ENCODE measurements around the gene LIPC. TPM values are rescaled to one million over a fixed set of nuclear protein-coding genes. Genes with fewer than 3 reads are reported as not detected.

The LIPC gene
- total RNA-seq, 2 donors from 2014 or later = 0.52 to 0.59 TPM

- Histone ChIP-seq H3K9me3 (peaks cover 0 to 1% of the 10 kb centered on the region in 2 donors), H3K4me1 (no peaks in the 10 kb centered on the region), H3K36me3 (no peaks in the 10 kb centered on the region), H3K27ac (no peak overlapping the region), H3K4me3 (no peak overlapping the region), H3K27me3 (no peaks in the 10 kb centered on the region)
- no peak for TF ChIP-seq CTCF (IDR thresholded peaks at IDR 0.05)
- no peak for DNase-seq (ENCODE audit: low spot score)
These were observed 62.8 kb downstream of the LIPC start for GRCh38 chr15:58494567-58494966.

- no peak for DNase-seq (ENCODE audit: low spot score)
- Histone ChIP-seq H3K36me3 (no peaks in the 10 kb centered on the region), H3K27ac (no peak overlapping the region), H3K4me3 (no peak overlapping the region), H3K9me3 (no peaks in the 10 kb centered on the region), H3K27me3 (no peaks in the 10 kb centered on the region), H3K4me1 (no peaks in the 10 kb centered on the region)
- TF ChIP-seq CTCF (IDR thresholded peaks at IDR 0.05) = no peak
These were observed 64.2 kb downstream of the LIPC start for GRCh38 chr15:58495891-58496408.

GRCh38 chr15:58497046-58497785 is 65.4 kb downstream of the LIPC start:
- DNase-seq (ENCODE audit: low spot score) = no peak
- no peak for TF ChIP-seq CTCF (IDR thresholded peaks at IDR 0.05)
- no peaks in the 10 kb centered on the region for H3K9me3 ChIP-seq
- H3K36me3 ChIP-seq = no peaks in the 10 kb centered on the region
- no peak overlapping the region for H3K27ac ChIP-seq
- no peaks in the 10 kb centered on the region for H3K4me1 ChIP-seq
- no peaks in the 10 kb centered on the region for H3K27me3 ChIP-seq
- H3K4me3 ChIP-seq = no peak overlapping the region

- DNase-seq (ENCODE audit: low spot score) = no peak
- Histone ChIP-seq H3K36me3 (no peaks in the 10 kb centered on the region), H3K27ac (no peak overlapping the region), H3K4me1 (no peaks in the 10 kb centered on the region), H3K9me3 (no peaks in the 10 kb centered on the region), H3K27me3 (no peaks in the 10 kb centered on the region), H3K4me3 (no peak overlapping the region)
- TF ChIP-seq CTCF (IDR thresholded peaks at IDR 0.05) = no peak
These were observed 67.2 kb downstream of the LIPC start for GRCh38 chr15:58498821-58499580.

GRCh38 chr15:58501006-58501405 is 69.2 kb downstream of the LIPC start:
- H3K9me3 ChIP-seq = no peaks in the 10 kb centered on the region
- no peak for TF ChIP-seq CTCF (IDR thresholded peaks at IDR 0.05)
- no peak overlapping the region for H3K4me3 ChIP-seq
- no peak overlapping the region for H3K27ac ChIP-seq
- no peaks in the 10 kb centered on the region for H3K27me3 ChIP-seq
- H3K36me3 ChIP-seq = no peaks in the 10 kb centered on the region
- peaks cover 0 to 14% of the 10 kb centered on the region in 2 donors for H3K4me1 ChIP-seq
- no peak for DNase-seq (ENCODE audit: low spot score)

Data from right atrium auricular region (tissue), 2 donors.